CD14-positive monocyte (primary cell): ENCODE measurements around the gene ILDR2. TPM values are rescaled to one million over a fixed set of nuclear protein-coding genes. Genes with fewer than 3 reads are reported as not detected.

Experiments
- DNase-seq, 3 donors: peaks; one replicate each; pipeline ENCODE4 v3.0.0-alpha.2; 2011 to 2022
- H2AFZ ChIP-seq: 2 replicates; pipeline ENCODE4 v1.6.0; 2012; ENCODE audit warnings: mild to moderate bottlenecking, low read depth, low read length, inconsistent platforms; ENCODE audit not compliant: insufficient read depth, poor library complexity, severe bottlenecking
- H3K27ac ChIP-seq, 2 donors: 1 replicate in 1 of 2; 2 replicates in 1 of 2; pipeline ENCODE4 v1.5.1; 2012 to 2013; ENCODE audit warnings: low read length in 2 of 2, control low read depth in 1 of 2, inconsistent platforms in 1 of 2, low read depth in 1 of 2, mild to moderate bottlenecking in 1 of 2
- H3K27me3 ChIP-seq, 2 donors: one replicate each; pipeline versions ENCODE4 v1.6.0 to v1.6.1; 2011 to 2013; ENCODE audit warnings: low read length in 2 of 2; ENCODE audit not compliant: control insufficient read depth in 2 of 2, insufficient read depth in 2 of 2
- H3K36me3 ChIP-seq, 2 donors: replicated peaks in 1 of 2; 1 replicate in 1 of 2; 2 replicates in 1 of 2; pipeline versions ENCODE4 v1.5.1 to v1.6.1; 2012 to 2013; ENCODE audit warnings: low read length in 2 of 2, control low read depth in 1 of 2, inconsistent platforms in 1 of 2, mild to moderate bottlenecking in 1 of 2; ENCODE audit not compliant: insufficient read depth in 2 of 2, control insufficient read depth in 1 of 2
- H3K4me1 ChIP-seq, 2 donors: 1 replicate in 1 of 2; 2 replicates in 1 of 2; pipeline versions ENCODE4 v1.5.1 to v1.6.1; 2012 to 2013; ENCODE audit warnings: low read length in 2 of 2, control low read depth in 1 of 2, inconsistent platforms in 1 of 2, mild to moderate bottlenecking in 1 of 2, moderate library complexity in 1 of 2; ENCODE audit not compliant: insufficient read depth in 2 of 2, control insufficient read depth in 1 of 2
- H3K4me2 ChIP-seq: replicated peaks from 2 replicates; pipeline ENCODE3; 2012; ENCODE audit warnings: low read length, moderate library complexity, mild to moderate bottlenecking; ENCODE audit not compliant: poor library complexity, severe bottlenecking; ENCODE audit errors: extremely low read depth
- H3K4me3 ChIP-seq, 3 experiments: fragments of 200-600 bp in 1 of 3; sonication (generic) in 1 of 3; replicated peaks in 1 of 3; 1 replicate in 2 of 3; 2 replicates in 1 of 3; pipeline ENCODE4 v1.5.1; 2011 to 2013; ENCODE audit warnings: low read length in 3 of 3, mild to moderate bottlenecking in 3 of 3, control low read depth in 2 of 3, low read depth in 2 of 3, inconsistent platforms in 1 of 3, moderate library complexity in 1 of 3
- H3K79me2 ChIP-seq: 2 replicates; pipeline ENCODE4 v1.6.0; 2012; ENCODE audit warnings: mild to moderate bottlenecking, control low read depth, inconsistent platforms, low read length, moderate library complexity; ENCODE audit not compliant: insufficient read depth
- H3K9ac ChIP-seq: 2 replicates; pipeline ENCODE4 v1.6.0; 2017; ENCODE audit warnings: low read length, mild to moderate bottlenecking; ENCODE audit not compliant: insufficient read depth, poor library complexity, severe bottlenecking
- H3K9me3 ChIP-seq, 2 donors: replicated peaks in 1 of 2; 1 replicate in 1 of 2; 2 replicates in 1 of 2; pipeline versions ENCODE4 v1.5.1 to v1.6.1; 2012 to 2013; ENCODE audit warnings: low read length in 2 of 2, control low read depth in 1 of 2; ENCODE audit not compliant: control insufficient read depth in 1 of 2, insufficient read depth in 1 of 2
- H4K20me1 ChIP-seq: 2 replicates; pipeline ENCODE4 v1.6.0; 2012; ENCODE audit warnings: mild to moderate bottlenecking, low read length, control low read depth, moderate library complexity; ENCODE audit not compliant: insufficient read depth
- H3K27ac Mint-ChIP-seq, 7 donors: one replicate each; pipeline ENCODE4 v1.8.0; 2020; ENCODE audit warnings: mild to moderate bottlenecking in 7 of 7, mixed read lengths in 7 of 7, moderate library complexity in 6 of 7, inconsistent platforms in 2 of 7
- H3K27me3 Mint-ChIP-seq, 3 donors: one replicate each; pipeline ENCODE4 v1.8.0; 2021 to 2022; ENCODE audit warnings: low read depth in 3 of 3, mild to moderate bottlenecking in 3 of 3, mixed read lengths in 3 of 3, moderate library complexity in 3 of 3, inconsistent platforms in 1 of 3
- H3K36me3 Mint-ChIP-seq, 2 donors: one replicate each; pipeline ENCODE4 v1.8.0; 2020; ENCODE audit warnings: mixed read lengths in 2 of 2, inconsistent platforms in 1 of 2, mild to moderate bottlenecking in 1 of 2
- H3K4me1 Mint-ChIP-seq: one replicate; pipeline ENCODE4 v1.8.0; 2020; ENCODE audit warnings: mild to moderate bottlenecking, mixed read lengths
- H3K4me3 Mint-ChIP-seq, 2 donors: one replicate each; pipeline ENCODE4 v1.8.0; 2020; ENCODE audit warnings: mild to moderate bottlenecking in 2 of 2, mixed read lengths in 2 of 2, moderate library complexity in 1 of 2
- H3K9me3 Mint-ChIP-seq, 7 donors: one replicate each; pipeline ENCODE4 v1.8.0; 2020 to 2022; ENCODE audit warnings: mixed read lengths in 7 of 7, mild to moderate bottlenecking in 6 of 7, moderate library complexity in 6 of 7, inconsistent platforms in 2 of 7
- WGBS: methylation state at CpG from one replicate; pipeline ENCODE4 v1.1.5; 2013; ENCODE audit warnings: missing lambda C conversion rate; ENCODE audit not compliant: insufficient coverage; 5-methylcytosine and 5-hydroxymethylcytosine counted together
- intact Hi-C, 2 donors: fragments of 100-400 bp; cut with micrococcal nuclease; formaldehyde crosslinking; loops; one replicate each; pipeline versions ENCODE4 v1.15.0 to v1.15.1; 2023
- polyA plus RNA-seq, 3 donors: library from polyadenylated mRNA; depleted of rRNA in 1 of 3; unstranded in 2 of 3; stranded (reverse) in 1 of 3; fragments of 300-500 nt in 2 of 3; fragments of >200 nt in 1 of 3; fragmentation: Illumina TruSeq in 2 of 3; gene quantifications; 1 replicate in 2 of 3; 2 replicates in 1 of 3; pipeline ENCODE4 v1.2.3, GENCODE V29; 2012 to 2021
- TF ChIP-seq, protein P1 (sequence below): fragments of 200-600 bp; IDR thresholded peaks from one replicate; pipeline ENCODE4 v1.8.0; 2022; ENCODE audit warnings: antibody characterized with exemption, mild to moderate bottlenecking

The ILDR2 gene
- polyA plus RNA-seq, 3 donors: not detected

GRCh38 chr1:166899769-166900168 is 75.6 kb downstream of the ILDR2 start:
- H4K20me1 ChIP-seq: no peaks in the 10 kb centered on the region
- TF ChIP-seq, protein P1, sequence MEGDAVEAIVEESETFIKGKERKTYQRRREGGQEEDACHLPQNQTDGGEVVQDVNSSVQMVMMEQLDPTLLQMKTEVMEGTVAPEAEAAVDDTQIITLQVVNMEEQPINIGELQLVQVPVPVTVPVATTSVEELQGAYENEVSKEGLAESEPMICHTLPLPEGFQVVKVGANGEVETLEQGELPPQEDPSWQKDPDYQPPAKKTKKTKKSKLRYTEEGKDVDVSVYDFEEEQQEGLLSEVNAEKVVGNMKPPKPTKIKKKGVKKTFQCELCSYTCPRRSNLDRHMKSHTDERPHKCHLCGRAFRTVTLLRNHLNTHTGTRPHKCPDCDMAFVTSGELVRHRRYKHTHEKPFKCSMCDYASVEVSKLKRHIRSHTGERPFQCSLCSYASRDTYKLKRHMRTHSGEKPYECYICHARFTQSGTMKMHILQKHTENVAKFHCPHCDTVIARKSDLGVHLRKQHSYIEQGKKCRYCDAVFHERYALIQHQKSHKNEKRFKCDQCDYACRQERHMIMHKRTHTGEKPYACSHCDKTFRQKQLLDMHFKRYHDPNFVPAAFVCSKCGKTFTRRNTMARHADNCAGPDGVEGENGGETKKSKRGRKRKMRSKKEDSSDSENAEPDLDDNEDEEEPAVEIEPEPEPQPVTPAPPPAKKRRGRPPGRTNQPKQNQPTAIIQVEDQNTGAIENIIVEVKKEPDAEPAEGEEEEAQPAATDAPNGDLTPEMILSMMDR: no peak
- H3K27ac ChIP-seq: no peak overlapping the region
- H2AFZ ChIP-seq: no peak overlapping the region
- peaks cover 21 to 28% of the 10 kb centered on the region in 2 donors for H3K4me1 ChIP-seq
- H3K27me3 ChIP-seq: no peaks in the 10 kb centered on the region
- peaks cover 11 to 22% (median 16%) of the 10 kb centered on the region in 7 donors for H3K9me3 Mint-ChIP-seq
- peaks cover 28% of the 10 kb centered on the region for H3K4me1 Mint-ChIP-seq
- H3K79me2 ChIP-seq: no peaks in the 10 kb centered on the region
- intact Hi-C loops: no loop called here
- H3K27ac Mint-ChIP-seq: no peak overlapping the region
- no peak overlapping the region for H3K4me3 ChIP-seq
- no peak overlapping the region for H3K4me3 Mint-ChIP-seq
- no peak for DNase-seq
- peaks cover 0 to 5% (median 1%) of the 10 kb centered on the region in 3 donors for H3K27me3 Mint-ChIP-seq
- peaks cover 12 to 13% of the 10 kb centered on the region in 2 donors for H3K9me3 ChIP-seq
- peaks cover 0 to 3% of the 10 kb centered on the region in 2 donors for H3K36me3 Mint-ChIP-seq
- H3K36me3 ChIP-seq: no peaks in the 10 kb centered on the region
- H3K4me2 ChIP-seq: no peak overlapping the region
- no peak overlapping the region for H3K9ac ChIP-seq

DNA sequence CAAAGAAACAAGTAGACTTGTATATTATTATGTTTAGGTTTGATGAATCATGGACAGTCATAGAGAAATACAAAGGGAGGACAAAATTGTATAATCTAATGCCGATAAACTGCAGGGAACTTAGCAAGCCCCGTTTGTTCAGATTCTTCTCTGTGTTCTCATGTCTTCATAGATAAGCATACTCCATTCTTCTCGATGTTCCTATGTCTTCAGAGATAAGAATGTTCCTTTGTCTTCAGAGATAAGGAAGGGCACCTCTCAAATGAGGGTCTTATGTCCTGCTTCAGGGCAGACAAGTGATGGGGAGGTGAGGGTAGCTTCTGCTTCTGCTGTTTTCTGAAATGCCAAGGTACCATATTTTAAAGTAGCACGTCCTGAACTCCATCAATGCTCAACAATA is 79.6 kb downstream of the ILDR2 start:
- H3K9ac ChIP-seq: no peak overlapping the region
- no peak overlapping the region for H3K4me3 ChIP-seq
- no peak overlapping the region for H2AFZ ChIP-seq
- Mint-ChIP-seq H3K27me3 (peaks cover 0 to 5% (median 0%) of the 10 kb centered on the region in 3 donors), H3K9me3 (peaks cover 11 to 14% (median 13%) of the 10 kb centered on the region in 7 donors), H3K4me3 (no peak overlapping the region), H3K4me1 (no peaks in the 10 kb centered on the region), H3K27ac (no peak overlapping the region), H3K36me3 (no peaks in the 10 kb centered on the region)
- intact Hi-C loops: no loop called here
- H3K27me3 ChIP-seq: no peaks in the 10 kb centered on the region
- no peaks in the 10 kb centered on the region for H3K79me2 ChIP-seq
- H3K27ac ChIP-seq: no peak overlapping the region
- H4K20me1 ChIP-seq: no peaks in the 10 kb centered on the region
- H3K4me2 ChIP-seq: no peak overlapping the region
- H3K36me3 ChIP-seq: no peaks in the 10 kb centered on the region
- TF ChIP-seq, protein P1: no peak
- peaks cover 0 to under 1% of the 10 kb centered on the region in 2 donors for H3K4me1 ChIP-seq
- peaks cover 12 to 13% of the 10 kb centered on the region in 2 donors for H3K9me3 ChIP-seq
- no peak for DNase-seq
- WGBS: no CpG with 5 or more reads among the region's 4 CpGs
